ENCODE results near the gene ADAM12. TPM values are rescaled to one million over a fixed set of nuclear protein-coding genes. Genes with fewer than 3 reads are reported as not detected.

The ADAM12 gene
- total RNA-seq, 1 experiment from 2014 or later, result 0.24 TPM

GRCh38 chr10:126101325-126101724 is 287.0 kb downstream of the ADAM12 start:
- H3K27me3 Mint-ChIP-seq (ENCODE audit: low read depth), result no peaks in the 10 kb centered on the region; the same call in 1 of the 2 replicates
- H4K8ac ChIP-seq (replicated peaks; ENCODE audit: insufficient read length, low read depth, low read length), result no peak overlapping the region
- no peaks in the 10 kb centered on the region for H3K79me1 ChIP-seq (ENCODE audit: insufficient read depth, low read depth, low read length, poor library complexity, severe bottlenecking)
- no peak overlapping the region for H3K27ac Mint-ChIP-seq
- H3K4me1 ChIP-seq (ENCODE audit: insufficient read depth, low read length), result peaks cover 3% of the 10 kb centered on the region; the same call in 1 of the 2 replicates
- no peak for TF ChIP-seq CTCF (conservative IDR thresholded peaks at IDR 0.05)
- H2BK120ac ChIP-seq (ENCODE audit: low read depth, low read length, poor library complexity, severe bottlenecking), result no peak overlapping the region
- H3K56ac ChIP-seq (ENCODE audit: insufficient read length, low read depth, low read length), result no peak overlapping the region
- H2BK12ac ChIP-seq (ENCODE audit: insufficient read length, low read depth, low read length), result no peak overlapping the region
- no peak overlapping the region for H2AFZ ChIP-seq (ENCODE audit: low read length)
- no peak overlapping the region for H2BK15ac ChIP-seq (ENCODE audit: low read depth, low read length)
- no peaks in the 10 kb centered on the region for H3K9me3 ChIP-seq (ENCODE audit: control insufficient read depth, low read depth, low read length)
- H2BK20ac ChIP-seq (ENCODE audit: low read depth, low read length, poor library complexity, severe bottlenecking), result no peak overlapping the region
- no peak overlapping the region for H3K23ac ChIP-seq (ENCODE audit: insufficient read length, low read depth, low read length)
- no peak overlapping the region for H3K14ac ChIP-seq (ENCODE audit: insufficient read depth, low read length)
- H3K9ac ChIP-seq (ENCODE audit: extremely low read depth, insufficient read length, low read length), result no peak overlapping the region
- no peaks in the 10 kb centered on the region for H3K79me2 ChIP-seq (ENCODE audit: insufficient read depth, low read length)
- no peak overlapping the region for H3T11ph ChIP-seq (ENCODE audit: low read length)
- no peak overlapping the region for H3K27ac ChIP-seq (ENCODE audit: insufficient read length, low read depth, low read length)
- H3K27me3 ChIP-seq (ENCODE audit: insufficient read depth, low read length), result no peaks in the 10 kb centered on the region
- no peaks in the 10 kb centered on the region for H3K23me2 ChIP-seq (ENCODE audit: insufficient read length, low read depth, low read length, poor library complexity, severe bottlenecking)
- no CpG with 5 or more reads among the region's 1 CpG for WGBS (ENCODE audit: extremely low coverage, insufficient read length, low lambda C conversion rate)
- H4K20me1 ChIP-seq (ENCODE audit: control insufficient read depth, insufficient read depth, insufficient read length), result no peaks in the 10 kb centered on the region
- no peak overlapping the region for H4K5ac ChIP-seq (ENCODE audit: insufficient read length, low read depth, low read length)
- H3K4ac ChIP-seq (ENCODE audit: low read depth, low read length), result no peak overlapping the region
- DNase-seq, result no peak
- no peak overlapping the region for H3K4me3 Mint-ChIP-seq
- H3K4me1 Mint-ChIP-seq, result peaks cover 11 to 13% of the 10 kb centered on the region in 2 experiments
- H2BK5ac ChIP-seq (ENCODE audit: insufficient read length, low read length), result no peak overlapping the region
- no peaks in the 10 kb centered on the region for H3K9me3 Mint-ChIP-seq
- H3K36me3 Mint-ChIP-seq (ENCODE audit: insufficient read depth in 1 of 3, low read depth in 3 of 3), result no peaks in the 10 kb centered on the region; a peak in 1 of 7 replicates
- no peak overlapping the region for H3K18ac ChIP-seq (ENCODE audit: insufficient read length, low read depth, low read length)
- H3K4me2 ChIP-seq (ENCODE audit: insufficient read depth, insufficient read length, low read length), result no peak overlapping the region
- no peak overlapping the region for H4K91ac ChIP-seq (ENCODE audit: insufficient read length, low read depth, low read length)
- no peak overlapping the region for H2AK5ac ChIP-seq (ENCODE audit: insufficient read length, low read length)

Measured in H9 (cell line).